HepG2 (cell line): ENCODE data around the gene GNB4. TPM values are rescaled to one million over a fixed set of nuclear protein-coding genes. Genes with fewer than 3 reads are reported as not detected.

ENCODE experiments used
- ATAC-seq: fragments of 200-7000 bp; cut with Tn5 transposase; 3 replicates; pipeline ENCODE4 v1.9.1; 2020; ENCODE audit warnings: mild to moderate bottlenecking, moderate library complexity
- BruUV-seq: library from RNA; stranded (reverse); fragments of 400-500 nt; replicated peaks from 2 replicates; lab custom pipeline; 2021; lab: Mats Ljungman, UMichigan
- CTCF ChIA-PET: fragments of 300-600 bp; formaldehyde crosslinking; extraction: SDS; loops from one replicate; lab custom pipeline; 2021; ENCODE audit warnings: low total read pairs, inconsistent platforms, low intra/inter-chr PET ratio; lab: Yijun Ruan, JAX
- POLR2A ChIA-PET: fragments of 350-600 bp; sonication (Branson Sonifier 250); formaldehyde crosslinking; loops from one replicate; lab custom pipeline; 2020; ENCODE audit warnings: antibody characterized with exemption, inconsistent platforms; lab: Yijun Ruan, JAX
- DNase-seq: peaks from one replicate; pipeline ENCODE4 v3.0.0-alpha.2; 2015; ENCODE audit warnings: low spot score
- FAIRE-seq: peaks from 3 replicates; lab custom pipeline; 2011; peaks lifted over from hg19 to GRCh38; lab: Jason Lieb, UNC
- H2AFZ ChIP-seq: one replicate; pipeline ENCODE4 v1.6.1; 2011; ENCODE audit warnings: low read length, inconsistent platforms
- H3K27ac ChIP-seq: fragments of 300-600 bp; 3 replicates; pipeline ENCODE4 v1.8.0; 2011; ENCODE audit warnings: mixed run types, mild to moderate bottlenecking, mixed read lengths, low read length, inconsistent platforms; ENCODE audit not compliant: insufficient read depth; ENCODE audit errors: extremely low read length
- H3K27me3 ChIP-seq, 2 experiments: fragments of 200-600 bp in 1 of 2; 2 replicates in 1 of 2; 3 replicates in 1 of 2; pipeline versions ENCODE4 v1.6.0 to v1.8.0; 2011; ENCODE audit warnings: low read length in 2 of 2, mild to moderate bottlenecking in 2 of 2, moderate library complexity in 2 of 2, inconsistent platforms in 1 of 2; ENCODE audit not compliant: insufficient read depth in 2 of 2, control insufficient read depth in 1 of 2
- H3K36me3 ChIP-seq, 2 experiments: fragments of 200-600 bp in 1 of 2; replicated peaks in 1 of 2; 2 replicates in 1 of 2; 3 replicates in 1 of 2; pipeline versions ENCODE4 v1.5.1 to v1.8.0; 2011; ENCODE audit warnings: low read length in 2 of 2, inconsistent platforms in 1 of 2; ENCODE audit not compliant: insufficient read depth in 2 of 2, control insufficient read depth in 1 of 2
- H3K4me1 ChIP-seq: 2 replicates; pipeline ENCODE4 v1.5.1; 2012; ENCODE audit warnings: low read length, inconsistent platforms; ENCODE audit not compliant: insufficient read depth
- H3K4me2 ChIP-seq: 2 replicates; pipeline ENCODE4 v1.6.0; 2011; ENCODE audit warnings: low read depth, low read length, inconsistent platforms
- H3K4me3 ChIP-seq, 3 experiments: fragments of 200-600 bp in 1 of 3; sonication (generic), shearing (Covaris generic) in 1 of 3; replicated peaks in 1 of 3; 2 replicates each; pipeline ENCODE4 v1.5.1; 2011 to 2016; ENCODE audit warnings: low read length in 3 of 3, inconsistent platforms in 2 of 3, low read depth in 2 of 3, mild to moderate bottlenecking in 2 of 3, control low read depth in 1 of 3, mixed read lengths in 1 of 3; ENCODE audit not compliant: insufficient read depth in 1 of 3
- H3K79me2 ChIP-seq: one replicate; pipeline ENCODE4 v1.6.1; 2011; ENCODE audit warnings: low read length, inconsistent platforms; ENCODE audit not compliant: insufficient read depth
- H3K9ac ChIP-seq: 2 replicates; pipeline ENCODE4 v1.6.0; 2011; ENCODE audit warnings: mild to moderate bottlenecking, low read depth, low read length, inconsistent platforms; ENCODE audit not compliant: insufficient read depth
- H3K9me3 ChIP-seq: 2 replicates; pipeline ENCODE4 v1.5.1; 2012; ENCODE audit warnings: mild to moderate bottlenecking, low read length
- H4K20me1 ChIP-seq: 2 replicates; pipeline ENCODE4 v1.6.0; 2011; ENCODE audit warnings: inconsistent platforms, mild to moderate bottlenecking, low read length, moderate library complexity; ENCODE audit not compliant: insufficient read depth
- CAMTA2 ChIP-seq: sonication (generic); formaldehyde crosslinking; IDR thresholded peaks from 2 replicates; pipeline ENCODE4 v1.4.0; 2020; ENCODE audit warnings: mild to moderate bottlenecking, missing genetic modification reagents, borderline replicate concordance
- CTCF ChIP-seq: sonication (generic); formaldehyde crosslinking; IDR thresholded peaks from 2 replicates; pipeline ENCODE4 v1.5.0; 2020; ENCODE audit warnings: mild to moderate bottlenecking, missing genetic modification reagents, moderate library complexity
- DNMT1 ChIP-seq: sonication (generic); formaldehyde crosslinking; IDR thresholded peaks from 2 replicates; pipeline ENCODE4 v1.5.1; 2020; ENCODE audit warnings: mild to moderate bottlenecking, missing genetic modification reagents
- FOSL2 ChIP-seq: sonication (generic); formaldehyde crosslinking; IDR thresholded peaks from 2 replicates; pipeline ENCODE4 v1.4.0; 2020; ENCODE audit warnings: missing genetic modification reagents
- NR0B2 ChIP-seq: sonication (generic); formaldehyde crosslinking; IDR thresholded peaks from 2 replicates; pipeline ENCODE4 v1.4.0; 2020; ENCODE audit warnings: mild to moderate bottlenecking, missing genetic modification reagents
- PAWR ChIP-seq: sonication (generic); formaldehyde crosslinking; IDR thresholded peaks from 2 replicates; pipeline ENCODE4 v1.4.0; 2020; ENCODE audit warnings: missing genetic modification reagents, mild to moderate bottlenecking, borderline replicate concordance
- STAG1 ChIP-seq: sonication (generic); formaldehyde crosslinking; IDR thresholded peaks from 2 replicates; pipeline ENCODE4 v1.4.0; 2020; ENCODE audit warnings: missing genetic modification reagents
- ZBTB49 ChIP-seq: sonication (generic); formaldehyde crosslinking; IDR thresholded peaks from 2 replicates; pipeline ENCODE4 v1.4.0; 2020; ENCODE audit warnings: missing genetic modification reagents, borderline replicate concordance
- ZBTB7A ChIP-seq: sonication (generic); formaldehyde crosslinking; IDR thresholded peaks from 2 replicates; pipeline ENCODE4 v1.8.0; 2022; ENCODE audit warnings: mild to moderate bottlenecking, missing genetic modification reagents
- ZNF788 ChIP-seq: sonication (generic); formaldehyde crosslinking; IDR thresholded peaks from 2 replicates; pipeline ENCODE4 v1.5.0; 2020; ENCODE audit warnings: mild to moderate bottlenecking, missing genetic modification reagents, borderline replicate concordance
- WGBS: methylation state at CpG from one replicate; pipeline ENCODE4 v1.1.6; 2017; ENCODE audit warnings: low lambda C conversion rate; 5-methylcytosine and 5-hydroxymethylcytosine counted together
- in situ Hi-C: cut with HindIII; loops from 2 replicates; pipeline ENCODE4 v1.10.0; 2017; ENCODE audit warnings: low pct_unique_long_range_greater_than_20kb; ENCODE audit not compliant: extremely low pct_ligation_motif_present
- intact Hi-C: fragments of 100-400 bp; cut with micrococcal nuclease; formaldehyde crosslinking; loops from one replicate; pipeline ENCODE4 v1.10.0; 2022; ENCODE audit not compliant: unreplicated experiment
- polyA plus RNA-seq, 8 experiments: library from polyadenylated mRNA; depleted of rRNA in 3 of 8; stranded (reverse) in 7 of 8; unstranded in 1 of 8; fragments of >200 nt; fragmentation: Illumina TruSeq in 4 of 8; extraction: Trizol in 4 of 8; gene quantifications; 2 replicates each; pipeline versions ENCODE4 v1.2.1 to v1.2.3, GENCODE V29; 2011 to 2016; ENCODE audit warnings: low read depth in 4 of 8, missing spikeins in 1 of 8, mixed read lengths in 1 of 8; ENCODE audit not compliant: insufficient read depth in 1 of 8
- total RNA-seq, 5 experiments: library from RNA; depleted of rRNA; stranded (reverse); fragments of >200 nt; fragmentation: Illumina TruSeq; extraction: Trizol; gene quantifications; 2 replicates each; pipeline ENCODE4 v1.2.3, GENCODE V29; 2016; ENCODE audit warnings: low read depth in 1 of 5

Gene GNB4
- total and polyA plus RNA-seq, 2 of the 13 experiments (the other 11 are each of a cell fraction or from before 2014, with no cell fraction given), result 0.07 to 0.13 TPM

GRCh38 chr3:179421500-179421899 is 29.8 kb downstream of the GNB4 start:
- ATAC-seq (no peak), FAIRE-seq (no peak), DNase-seq (no peak)
- Histone ChIP-seq H3K4me2 (no peak overlapping the region), H3K4me1 (no peaks in the 10 kb centered on the region), H3K9me3 (no peaks in the 10 kb centered on the region), H4K20me1 (no peaks in the 10 kb centered on the region), H3K9ac (no peak overlapping the region), H3K79me2 (no peaks in the 10 kb centered on the region), H3K27me3 (no peaks in the 10 kb centered on the region), H3K27ac (no peak overlapping the region)
- intact Hi-C loops, result no loop called here
- BruUV-seq, result no TSS peak
- CTCF ChIA-PET, result no interaction called here
- in situ Hi-C loops, result no loop called here
- TF ChIP-seq CTCF (CRISPR knock-in tag) (peak; percentile 54), DNMT1 (CRISPR knock-in tag) (no peak), ZBTB49 (CRISPR knock-in tag) (no peak), FOSL2 (no peak), CAMTA2 (no peak), NR0B2 (CRISPR knock-in tag) (no peak), PAWR (CRISPR knock-in tag) (no peak), ZNF788 (CRISPR knock-in tag) (no peak), STAG1 (CRISPR knock-in tag) (peak; percentile 53), ZBTB7A (no peak)
- TF ChIP-seq, all 625 proteins: peak for 2
- Histone ChIP-seq H3K4me3 (no peak overlapping the region), H2AFZ (no peak overlapping the region), H3K36me3 (no peaks in the 10 kb centered on the region)
- WGBS, result 51% methylated on average over 2 of the region's 2 CpGs
- POLR2A ChIA-PET, result no interaction called here
